H1 (cell line): ENCODE data around the gene ITM2B. TPM values are rescaled to one million over a fixed set of nuclear protein-coding genes. Genes with fewer than 3 reads are reported as not detected.
A peak's percentile ranks its signal among the peaks of the same experiment; 100 is the strongest.

ENCODE experiments used
- CTCF ChIA-PET: fragments of 300-600 bp; sonication (Branson Sonifier 250); formaldehyde crosslinking; loops from one replicate; lab custom pipeline; 2021; ENCODE audit not compliant: partially characterized antibody; lab: Charles Lee
- POLR2A ChIA-PET: fragments of 300-600 bp; sonication (Branson Sonifier 250); formaldehyde crosslinking; loops from one replicate; lab custom pipeline; 2021; ENCODE audit warnings: inconsistent platforms; ENCODE audit not compliant: partially characterized antibody; lab: Charles Lee
- DNase-seq, 2 experiments: peaks; one replicate each; pipeline versions ENCODE4 v3.0.0 to v3.0.0-alpha.2; 2010 to 2022; ENCODE audit warnings: low spot score in 2 of 2, low read depth in 1 of 2, mixed read lengths in 1 of 2
- FAIRE-seq: peaks from 2 replicates; lab custom pipeline; 2011; peaks lifted over from hg19 to GRCh38; lab: Jason Lieb, UNC
- H2AFZ ChIP-seq: 2 replicates; pipeline ENCODE4 v1.8.1; 2012; ENCODE audit warnings: low read length, inconsistent platforms
- H2AK5ac ChIP-seq: 2 replicates; pipeline ENCODE4 v1.6.1; 2013; ENCODE audit warnings: low read depth, low read length
- H2BK120ac ChIP-seq: replicated peaks from 2 replicates; pipeline ENCODE3; 2013; ENCODE audit warnings: low read depth, low read length, inconsistent platforms
- H2BK12ac ChIP-seq: 2 replicates; pipeline ENCODE4 v1.6.1; 2013; ENCODE audit warnings: low read depth, low read length
- H2BK15ac ChIP-seq: 2 replicates; pipeline ENCODE4 v1.6.1; 2013; ENCODE audit warnings: low read length
- H2BK20ac ChIP-seq: 2 replicates; pipeline ENCODE4 v1.6.1; 2013; ENCODE audit warnings: low read length
- H2BK5ac ChIP-seq: 2 replicates; pipeline ENCODE4 v1.6.1; 2013; ENCODE audit warnings: low read depth, low read length
- H3K14ac ChIP-seq: 2 replicates; pipeline ENCODE4 v1.6.1; 2013; ENCODE audit warnings: inconsistent platforms; ENCODE audit not compliant: insufficient read length
- H3K18ac ChIP-seq: 2 replicates; pipeline ENCODE4 v1.6.1; 2013; ENCODE audit warnings: low read length; ENCODE audit errors: extremely low read depth
- H3K23ac ChIP-seq: 2 replicates; pipeline ENCODE4 v1.6.1; 2013; ENCODE audit warnings: inconsistent platforms; ENCODE audit not compliant: insufficient read length
- H3K23me2 ChIP-seq: 2 replicates; pipeline ENCODE4 v1.6.1; 2013; ENCODE audit warnings: low read depth, low read length
- H3K27ac ChIP-seq: 2 replicates; pipeline ENCODE4 v1.6.1; 2011; ENCODE audit warnings: low read depth, low read length, inconsistent platforms
- H3K27me3 ChIP-seq, 4 experiments: replicated peaks in 1 of 4; 1 replicate in 1 of 4; 2 replicates in 3 of 4; pipeline versions ENCODE4 v1.6.1 to v1.8.1; 2011 to 2013; ENCODE audit warnings: low read length in 3 of 4, mild to moderate bottlenecking in 3 of 4, inconsistent platforms in 2 of 4, mixed read lengths in 2 of 4, moderate library complexity in 1 of 4; ENCODE audit not compliant: control insufficient read depth in 3 of 4, insufficient read depth in 3 of 4; ENCODE audit errors: extremely low read depth in 1 of 4
- H3K36me3 ChIP-seq, 4 experiments: 2 replicates each; pipeline versions ENCODE4 v1.6.1 to v1.8.1; 2011 to 2013; ENCODE audit warnings: mild to moderate bottlenecking in 4 of 4, low read length in 3 of 4, moderate library complexity in 2 of 4, control low read depth in 1 of 4, inconsistent platforms in 1 of 4; ENCODE audit not compliant: insufficient read depth in 4 of 4, control insufficient read depth in 2 of 4
- H3K4ac ChIP-seq: replicated peaks from 2 replicates; pipeline ENCODE3; 2013; ENCODE audit warnings: low read length, low read depth, mixed read lengths, inconsistent platforms; ENCODE audit not compliant: insufficient read length
- H3K4me1 ChIP-seq, 4 experiments: replicated peaks in 1 of 4; 1 replicate in 1 of 4; 2 replicates in 3 of 4; pipeline versions ENCODE4 v1.6.1 to v1.8.1; 2011 to 2013; ENCODE audit warnings: low read length in 3 of 4, inconsistent platforms in 2 of 4, mixed read lengths in 1 of 4; ENCODE audit not compliant: insufficient read depth in 4 of 4, control insufficient read depth in 3 of 4
- H3K4me2 ChIP-seq, 2 experiments: 2 replicates each; pipeline versions ENCODE4 v1.6.1 to v1.8.1; 2011 to 2013; ENCODE audit warnings: low read depth in 2 of 2, low read length in 2 of 2, control low read depth in 1 of 2, inconsistent platforms in 1 of 2, mild to moderate bottlenecking in 1 of 2; ENCODE audit not compliant: insufficient read depth in 1 of 2
- H3K4me3 ChIP-seq, 4 experiments: fragments of 200-600, 300-600 bp in 1 of 4; sonication (generic), shearing (Covaris generic), sonication (Bioruptor Twin) in 1 of 4; 2 replicates each; pipeline versions ENCODE4 v1.5.1 to v1.8.1; 2011 to 2016; ENCODE audit warnings: low read length in 4 of 4, low read depth in 3 of 4, control low read depth in 2 of 4, inconsistent platforms in 2 of 4, mild to moderate bottlenecking in 2 of 4, mixed read lengths in 1 of 4, moderate library complexity in 1 of 4; ENCODE audit not compliant: insufficient read depth in 2 of 4; ENCODE audit errors: extremely low read depth in 1 of 4
- H3K56ac ChIP-seq: replicated peaks from 2 replicates; pipeline ENCODE3; 2013; ENCODE audit warnings: low read depth, mild to moderate bottlenecking, mixed read lengths, low read length, inconsistent platforms; ENCODE audit not compliant: insufficient read length
- H3K79me1 ChIP-seq: 2 replicates; pipeline ENCODE4 v1.6.1; 2013; ENCODE audit warnings: low read depth, low read length, control low read depth
- H3K79me2 ChIP-seq, 2 experiments: 2 replicates each; pipeline versions ENCODE4 v1.6.1 to v1.8.1; 2012 to 2013; ENCODE audit warnings: low read length in 2 of 2, mild to moderate bottlenecking in 2 of 2, inconsistent platforms in 1 of 2; ENCODE audit not compliant: insufficient read depth in 2 of 2, control insufficient read depth in 1 of 2
- H3K9ac ChIP-seq, 4 experiments: replicated peaks in 1 of 4; 1 replicate in 1 of 4; 2 replicates in 3 of 4; pipeline versions ENCODE4 v1.6.1 to v1.8.1; 2011 to 2013; ENCODE audit warnings: low read depth in 3 of 4, low read length in 3 of 4, control low read depth in 2 of 4, mild to moderate bottlenecking in 2 of 4, moderate library complexity in 2 of 4, inconsistent platforms in 1 of 4; ENCODE audit errors: extremely low read depth in 1 of 4
- H3K9me3 ChIP-seq, 2 experiments: 2 replicates each; pipeline versions ENCODE4 v1.6.1 to v1.8.1; 2012 to 2013; ENCODE audit warnings: mild to moderate bottlenecking in 2 of 2, moderate library complexity in 2 of 2, control low read depth in 1 of 2, inconsistent platforms in 1 of 2, low read depth in 1 of 2, low read length in 1 of 2, mixed read lengths in 1 of 2; ENCODE audit not compliant: insufficient read depth in 2 of 2
- H4K20me1 ChIP-seq, 2 experiments: replicated peaks in 1 of 2; 2 replicates each; pipeline versions ENCODE3 to v1.8.1; 2011 to 2013; ENCODE audit warnings: inconsistent platforms in 2 of 2, low read length in 2 of 2, mild to moderate bottlenecking in 1 of 2; ENCODE audit not compliant: insufficient read depth in 2 of 2, control insufficient read depth in 1 of 2
- H4K5ac ChIP-seq: 2 replicates; pipeline ENCODE4 v1.6.1; 2013; ENCODE audit warnings: low read length, low read depth, mixed read lengths, inconsistent platforms; ENCODE audit not compliant: insufficient read length
- H4K8ac ChIP-seq: 2 replicates; pipeline ENCODE4 v1.8.0; 2013; ENCODE audit warnings: mild to moderate bottlenecking, moderate library complexity, low read length, inconsistent platforms; ENCODE audit not compliant: insufficient read depth; ENCODE audit errors: extremely low read depth
- H4K91ac ChIP-seq: replicated peaks from 2 replicates; pipeline ENCODE3; 2013; ENCODE audit warnings: low read length, mixed read lengths, inconsistent platforms; ENCODE audit not compliant: insufficient read length
- BRCA1 ChIP-seq: IDR thresholded peaks from 2 replicates; pipeline ENCODE4 v1.6.1; 2012; ENCODE audit warnings: low read depth, low read length, improper control_type of control experiment
- CEBPB ChIP-seq: IDR thresholded peaks from 2 replicates; pipeline ENCODE4 v1.6.1; 2012; ENCODE audit warnings: low read depth, low read length
- FOSL1 ChIP-seq: IDR thresholded peaks from 2 replicates; pipeline ENCODE4 v1.6.1; 2011; ENCODE audit warnings: mild to moderate bottlenecking, low read depth, low read length, moderate library complexity; ENCODE audit not compliant: insufficient read depth
- GTF2F1 ChIP-seq: IDR thresholded peaks from 2 replicates; pipeline ENCODE4 v1.6.1; 2012; ENCODE audit warnings: low read depth, low read length, improper control_type of control experiment, borderline replicate concordance
- HDAC2 ChIP-seq, 2 experiments: fragments of 300-600 bp in 1 of 2; sonication (generic) in 1 of 2; IDR thresholded peaks; 2 replicates each; pipeline ENCODE4 v1.6.1; 2011 to 2012; ENCODE audit warnings: low read depth in 2 of 2, low read length in 2 of 2, mild to moderate bottlenecking in 2 of 2, moderate library complexity in 2 of 2, borderline replicate concordance in 1 of 2, inconsistent platforms in 1 of 2
- HDAC6 ChIP-seq: IDR thresholded peaks from one replicate; pipeline ENCODE4 v1.7.1; 2012; ENCODE audit warnings: low read depth, mild to moderate bottlenecking, inconsistent platforms, low read length, moderate library complexity
- KDM5A ChIP-seq: fragments of 200-600 bp; IDR thresholded peaks from 2 replicates; pipeline ENCODE4 v1.7.1; 2012; ENCODE audit warnings: mild to moderate bottlenecking, low read length, inconsistent platforms, mixed read lengths
- RBBP5 ChIP-seq: IDR thresholded peaks from 2 replicates; pipeline ENCODE4 v1.7.1; 2012; ENCODE audit warnings: low read depth, mild to moderate bottlenecking, inconsistent platforms, low read length, moderate library complexity, borderline replicate concordance
- RFX5 ChIP-seq: IDR thresholded peaks from 2 replicates; pipeline ENCODE4 v1.6.1; 2011; ENCODE audit warnings: low read depth, low read length, improper control_type of control experiment, borderline replicate concordance
- SUZ12 ChIP-seq: fragments of 200-600 bp; sonication (generic); IDR thresholded peaks from 2 replicates; pipeline ENCODE4 v1.6.1; 2012; ENCODE audit warnings: mild to moderate bottlenecking, inconsistent platforms, low read length, moderate library complexity, mixed read lengths
- TBP ChIP-seq: IDR thresholded peaks from 2 replicates; pipeline ENCODE4 v1.6.1; 2011; ENCODE audit warnings: low read depth, low read length, improper control_type of control experiment
- WGBS, 2 experiments: shearing (Covaris generic) in 1 of 2; methylation state at CpG; one replicate each; pipeline versions ENCODE4 v1.1.6 to v1.1.7; 2013 to 2015; ENCODE audit warnings: low lambda C conversion rate in 2 of 2, mixed read lengths in 2 of 2, inconsistent platforms in 1 of 2, low coverage in 1 of 2, missing lambda C conversion rate in 1 of 2; ENCODE audit not compliant: insufficient replicate concordance in 2 of 2, insufficient coverage in 1 of 2, insufficient read length in 1 of 2; ENCODE audit errors: extremely low coverage in 1 of 2, missing lambda C conversion rate in 1 of 2; 5-methylcytosine and 5-hydroxymethylcytosine counted together
- polyA plus RNA-seq, 7 experiments: library from polyadenylated mRNA; depleted of rRNA in 3 of 7; stranded (reverse) in 5 of 7; unstranded in 2 of 7; fragments of >200 nt in 5 of 7; fragments of 200-250 nt in 2 of 7; gene quantifications; 1 replicate in 5 of 7; 2 replicates in 1 of 7; 4 replicates in 1 of 7; pipeline versions ENCODE4 v1.2.1 to v1.2.3, GENCODE V29; 2011 to 2013; ENCODE audit warnings: missing spikeins in 2 of 7, mixed read lengths in 2 of 7
- total RNA-seq: library from RNA; stranded (reverse); fragmentation: NEBNext Ultra II Directional; extraction: Animal tissue kit (Norgen Biotek cat#: 25700); gene quantifications from 2 replicates; pipeline ENCODE4 v1.2.1, GENCODE V29; 2021

ITM2B gene
- total and polyA plus RNA-seq, 2 of the 8 experiments (the other 6 are each of a cell fraction or from before 2014, with no cell fraction given) = 132 to 184 TPM

GRCh38 chr13:48317511-48318376 is 84.7 kb downstream of the ITM2B start:
- no peak overlapping the region for H3K27ac ChIP-seq
- no peaks in the 10 kb centered on the region; a peak in 1 of 7 replicates for H3K4me1 ChIP-seq
- no peaks in the 10 kb centered on the region; the same call in 1 of the 2 replicates for H3K23me2 ChIP-seq
- no peak overlapping the region for H2AK5ac ChIP-seq
- no peak overlapping the region for H3K56ac ChIP-seq
- no peak overlapping the region for H3K9ac ChIP-seq
- H3K79me1 ChIP-seq = no peaks in the 10 kb centered on the region
- H2BK5ac ChIP-seq = no peak overlapping the region
- no peak overlapping the region for H2BK120ac ChIP-seq
- H2BK12ac ChIP-seq = no peak overlapping the region
- H3K79me2 ChIP-seq = no peaks in the 10 kb centered on the region
- no peaks in the 10 kb centered on the region for H4K20me1 ChIP-seq
- peak overlapping the region; percentile 51; the same call in 1 of the 2 replicates for H4K8ac ChIP-seq
- H2BK15ac ChIP-seq = no peak overlapping the region
- H3K23ac ChIP-seq = no peak overlapping the region
- no peak overlapping the region for H3K14ac ChIP-seq
- CTCF ChIA-PET = interaction anchor here (0.8 to 2.4 kb wide), 3 partner anchors 17 to 452 kb away, joined by 3 to 5 read pairs (median 3); no protein-coding TSS in a partner anchor
- H3K18ac ChIP-seq = no peak overlapping the region
- H3K4me2 ChIP-seq = no peak overlapping the region
- H2AFZ ChIP-seq = no peak overlapping the region
- POLR2A ChIA-PET = interaction anchor here (1.1 to 1.4 kb wide), 2 partner anchors 11 to 24 kb away, joined by 3 read pairs; no protein-coding TSS in a partner anchor
- 92% methylated on average over 35 of the region's 41 CpGs; no CpG with 5 or more reads in 1 of the 2 experiments for WGBS, 2 experiments
- no peaks in the 10 kb centered on the region for H3K27me3 ChIP-seq
- H4K91ac ChIP-seq = no peak overlapping the region
- H2BK20ac ChIP-seq = no peak overlapping the region
- peaks cover 4 to 6% of the 10 kb centered on the region in 2 experiments; a peak in 1 of 4 replicates for H3K9me3 ChIP-seq
- H3K4ac ChIP-seq = no peak overlapping the region
- DNase-seq = no peak
- FAIRE-seq = no peak
- no peak overlapping the region for H4K5ac ChIP-seq
- peaks cover 0 to 5% (median 0%) of the 10 kb centered on the region in 4 experiments; a peak in 1 of 8 replicates for H3K36me3 ChIP-seq
- H3K4me3 ChIP-seq = no peak overlapping the region
- TF ChIP-seq CEBPB (no peak), HDAC2 (IDR thresholded peaks at IDR 0.05; ENCODE audit: borderline replicate concordance in 1 of 2, low read depth in 2 of 2, low read length in 2 of 2) (no peak), HDAC6 (no peak), BRCA1 (no peak), GTF2F1 (no peak), TBP (no peak), SUZ12 (no peak), KDM5A (no peak), RBBP5 (no peak), RFX5 (no peak), FOSL1 (no peak)
